Measurements from ENCODE around the gene RPL10.

Gene RPL10

DNA sequence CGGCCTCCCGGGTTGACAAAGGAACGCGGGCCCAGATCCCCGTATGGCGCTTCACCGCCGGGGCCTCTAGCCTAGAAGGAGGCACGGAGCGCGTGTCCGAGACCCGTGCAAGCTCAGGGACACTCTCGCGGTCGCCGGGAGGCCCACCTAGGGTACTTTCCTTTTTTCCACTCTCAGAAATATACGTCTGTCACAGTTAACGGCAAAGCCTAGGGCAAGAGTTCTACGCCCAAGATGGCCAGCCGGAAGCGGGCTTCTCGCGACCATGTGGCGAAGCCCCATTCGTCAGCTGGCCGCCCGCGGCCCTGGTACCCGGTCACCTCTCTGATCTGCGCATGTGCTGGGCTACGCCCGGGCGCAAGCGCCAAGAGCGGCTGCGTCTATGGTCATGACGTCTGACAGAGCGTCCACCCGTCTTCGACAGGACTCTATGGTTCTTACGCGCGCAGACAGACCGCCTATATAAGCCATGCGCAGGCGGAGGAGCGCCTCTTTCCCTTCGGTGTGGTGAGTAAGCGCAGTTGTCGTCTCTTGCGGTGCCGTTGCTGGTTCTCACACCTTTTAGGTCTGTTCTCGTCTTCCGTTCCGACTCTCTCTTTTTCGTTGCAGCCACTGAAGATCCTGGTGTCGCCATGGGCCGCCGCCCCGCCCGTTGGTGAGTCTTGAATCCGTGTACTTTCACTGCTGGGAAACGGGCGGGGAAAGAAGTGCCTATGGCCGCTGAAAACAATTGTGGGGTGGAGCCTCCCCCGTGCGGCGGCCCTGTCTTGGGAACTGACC is at the start of gene RPL10:
Gene RPL10, plus strand, starts transcription at position 490 of the 780 bp plus-strand sequence. Its CDS starts 143 bp downstream, at position 633.
- Histone ChIP-seq H3K4me1 (ENCODE audit: control insufficient read depth, low read depth, low read length) (no peaks in the 10 kb centered on the region), H3K9ac (ENCODE audit: low read length) (peak within 1 kb of the TSS; percentile 99), H3K36me3 (ENCODE audit: control insufficient read depth, low read depth, low read length) (peaks cover 22% of the 10 kb centered on the region), H3K4me3 (ENCODE audit: low read length) (peak within 1 kb of the TSS; percentile 87), H3K27ac (ENCODE audit: low read length) (peak within 1 kb of the TSS; percentile 94), H3K27me3 (ENCODE audit: control insufficient read depth, insufficient read depth, low read length) (no peaks in the 10 kb centered on the region), H3K9me3 (ENCODE audit: control insufficient read depth, low read depth, low read length) (peaks cover 4% of the 10 kb centered on the region)

DNA sequence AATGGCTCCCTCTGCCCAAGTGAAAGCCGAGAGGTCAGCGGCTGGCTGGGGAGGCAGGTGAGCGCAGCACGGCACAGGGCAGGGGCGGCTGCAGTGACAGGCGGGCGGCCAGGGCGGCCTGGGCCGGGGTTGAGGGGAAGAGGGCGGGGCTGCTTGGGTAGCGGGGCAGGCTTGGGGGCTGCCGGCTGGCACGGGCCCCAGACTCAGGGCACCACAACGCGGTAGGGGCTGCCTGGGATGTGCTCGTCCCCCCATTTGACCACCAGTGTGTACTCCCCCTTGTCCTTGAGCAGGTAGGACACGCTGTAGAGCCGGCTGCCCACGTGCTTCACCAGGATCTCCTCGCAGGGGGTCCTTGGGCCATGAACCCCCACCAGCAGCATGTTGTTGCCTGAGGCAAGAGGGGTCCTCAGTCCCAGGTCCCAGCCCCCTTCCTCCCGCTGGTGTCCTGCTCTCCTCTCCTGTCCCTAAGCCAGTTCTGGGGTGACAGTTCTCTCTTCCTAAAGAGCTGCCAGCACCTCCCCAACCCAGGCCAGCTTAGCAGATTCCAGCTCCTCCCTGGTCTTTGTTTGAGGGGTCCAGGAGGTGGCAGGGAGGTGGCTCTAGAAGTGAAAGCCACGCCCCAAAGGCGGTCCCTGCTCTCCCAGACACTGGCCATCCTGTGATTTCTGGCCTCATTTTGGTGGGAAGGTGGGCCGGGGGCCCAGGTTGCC is 49.4 kb upstream of the RPL10 start:
- H3K27me3 ChIP-seq (ENCODE audit: control insufficient read depth, insufficient read depth, low read length), result no peaks in the 10 kb centered on the region
- peaks cover 54% of the 10 kb centered on the region for H3K36me3 ChIP-seq (ENCODE audit: control insufficient read depth, low read depth, low read length)
- H3K27ac ChIP-seq (ENCODE audit: low read length), result no peak overlapping the region
- no peak overlapping the region for H3K9ac ChIP-seq (ENCODE audit: low read length)
- H3K4me3 ChIP-seq (ENCODE audit: low read length), result no peak overlapping the region
- H3K4me1 ChIP-seq (ENCODE audit: control insufficient read depth, low read depth, low read length), result no peaks in the 10 kb centered on the region
- peaks cover 2% of the 10 kb centered on the region for H3K9me3 ChIP-seq (ENCODE audit: control insufficient read depth, low read depth, low read length)

DNA sequence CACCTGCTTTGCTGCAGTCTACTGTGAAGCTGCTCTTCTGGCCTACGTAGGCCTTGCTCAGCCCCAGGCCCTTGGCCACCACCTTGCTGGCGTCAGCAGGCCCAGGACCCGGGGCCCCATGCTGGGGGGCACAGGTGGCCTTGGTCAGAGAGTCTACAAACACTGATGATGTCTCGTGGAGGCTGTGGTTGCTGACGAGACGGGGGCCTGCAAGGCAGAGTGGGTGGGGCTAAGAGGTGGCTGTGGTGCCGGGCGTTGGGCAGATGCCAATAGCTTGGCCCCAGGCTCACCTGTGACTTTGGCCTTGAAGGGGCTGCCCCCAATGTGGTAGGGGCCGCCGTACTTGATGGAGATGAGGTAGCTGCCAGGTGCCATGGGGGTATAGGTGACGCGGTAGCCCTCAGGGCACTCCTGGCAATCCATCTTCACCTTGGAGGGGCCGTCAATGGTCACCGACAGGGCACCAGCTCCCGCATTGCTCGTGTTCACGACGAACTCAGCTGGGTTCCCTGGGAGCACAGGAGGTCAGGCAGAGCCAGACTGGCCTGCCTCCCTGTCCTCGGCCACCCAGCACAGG is 48.7 kb upstream of the RPL10 start:
- Histone ChIP-seq H3K4me1 (ENCODE audit: control insufficient read depth, low read depth, low read length) (no peaks in the 10 kb centered on the region), H3K4me3 (ENCODE audit: low read length) (no peak overlapping the region), H3K27ac (ENCODE audit: low read length) (no peak overlapping the region), H3K9me3 (ENCODE audit: control insufficient read depth, low read depth, low read length) (peaks cover 2% of the 10 kb centered on the region), H3K9ac (ENCODE audit: low read length) (no peak overlapping the region), H3K27me3 (ENCODE audit: control insufficient read depth, insufficient read depth, low read length) (no peaks in the 10 kb centered on the region), H3K36me3 (ENCODE audit: control insufficient read depth, low read depth, low read length) (peaks cover 61% of the 10 kb centered on the region)

DNA sequence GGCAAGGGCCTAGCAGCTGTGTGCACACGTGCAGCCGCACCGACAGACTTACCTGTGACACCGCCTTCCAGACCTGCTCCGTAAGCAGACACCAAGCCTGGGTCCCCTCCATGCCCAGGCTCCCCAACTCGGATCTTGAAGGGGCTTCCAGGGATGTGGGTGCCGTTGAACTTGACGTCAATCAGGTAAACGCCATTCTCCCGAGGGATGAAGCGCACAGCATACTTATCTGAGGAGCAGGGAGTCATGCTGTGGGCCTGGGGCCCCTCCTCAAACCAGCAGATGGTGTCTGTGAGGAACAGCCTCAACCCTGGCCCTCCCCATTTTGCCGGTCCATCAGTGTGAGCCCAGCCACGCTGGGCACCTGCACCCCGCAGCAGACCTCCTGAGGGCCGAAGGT is 48.2 kb upstream of the RPL10 start:
- Histone ChIP-seq H3K36me3 (ENCODE audit: control insufficient read depth, low read depth, low read length) (peaks cover 66% of the 10 kb centered on the region), H3K27ac (ENCODE audit: low read length) (no peak overlapping the region), H3K4me1 (ENCODE audit: control insufficient read depth, low read depth, low read length) (no peaks in the 10 kb centered on the region)

DNA sequence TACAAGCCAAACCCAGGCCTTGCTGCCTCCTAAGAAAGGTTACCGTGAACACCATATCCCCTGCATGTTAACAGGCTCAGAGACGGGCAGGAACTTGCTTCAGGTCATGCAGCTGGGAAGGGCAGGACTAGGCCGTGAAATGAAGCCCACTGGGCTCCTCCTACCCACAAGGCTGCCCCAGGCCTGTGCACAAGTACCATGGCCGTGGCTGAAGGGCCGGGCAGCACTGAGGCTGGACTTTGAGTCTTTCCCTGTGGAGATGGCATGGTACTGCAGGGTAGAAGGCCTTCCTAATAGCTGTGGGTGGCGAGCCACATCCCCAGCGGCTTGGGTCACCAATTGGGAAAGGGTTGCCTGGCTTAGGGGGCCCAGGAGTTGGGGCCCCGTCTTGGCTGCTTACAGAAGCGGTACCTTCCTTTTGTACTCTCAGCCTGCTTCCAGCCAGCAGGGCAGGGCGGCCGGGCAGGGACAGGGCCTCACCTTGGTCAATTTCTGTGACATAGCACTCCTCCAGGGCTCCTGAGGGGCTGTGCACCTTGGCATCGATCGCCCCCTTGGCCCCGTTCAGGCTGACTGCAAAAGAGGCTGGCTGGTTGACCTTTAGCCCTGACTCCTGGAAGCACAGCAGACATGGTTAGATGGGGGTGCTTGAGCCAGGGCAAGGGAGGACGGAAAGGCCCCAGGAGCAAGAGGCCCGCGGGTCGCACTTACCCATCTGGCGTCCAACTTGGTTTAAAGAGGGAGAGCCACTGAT is 47.6 kb upstream of the RPL10 start:
- H3K27me3 ChIP-seq (ENCODE audit: control insufficient read depth, insufficient read depth, low read length), result no peaks in the 10 kb centered on the region
- H3K9ac ChIP-seq (ENCODE audit: low read length), result no peak overlapping the region
- no peak overlapping the region for H3K4me3 ChIP-seq (ENCODE audit: low read length)
- H3K27ac ChIP-seq (ENCODE audit: low read length), result no peak overlapping the region
- no peaks in the 10 kb centered on the region for H3K4me1 ChIP-seq (ENCODE audit: control insufficient read depth, low read depth, low read length)
- peaks cover 72% of the 10 kb centered on the region for H3K36me3 ChIP-seq (ENCODE audit: control insufficient read depth, low read depth, low read length)
- H3K9me3 ChIP-seq (ENCODE audit: control insufficient read depth, low read depth, low read length), result peaks cover 2% of the 10 kb centered on the region

More for the DNA sequence above, 48.2 kb upstream of the RPL10 start:
- peaks cover 2% of the 10 kb centered on the region for H3K9me3 ChIP-seq (ENCODE audit: control insufficient read depth, low read depth, low read length)
- no peak overlapping the region for H3K9ac ChIP-seq (ENCODE audit: low read length)
- no peaks in the 10 kb centered on the region for H3K27me3 ChIP-seq (ENCODE audit: control insufficient read depth, insufficient read depth, low read length)
- no peak overlapping the region for H3K4me3 ChIP-seq (ENCODE audit: low read length)

DNA sequence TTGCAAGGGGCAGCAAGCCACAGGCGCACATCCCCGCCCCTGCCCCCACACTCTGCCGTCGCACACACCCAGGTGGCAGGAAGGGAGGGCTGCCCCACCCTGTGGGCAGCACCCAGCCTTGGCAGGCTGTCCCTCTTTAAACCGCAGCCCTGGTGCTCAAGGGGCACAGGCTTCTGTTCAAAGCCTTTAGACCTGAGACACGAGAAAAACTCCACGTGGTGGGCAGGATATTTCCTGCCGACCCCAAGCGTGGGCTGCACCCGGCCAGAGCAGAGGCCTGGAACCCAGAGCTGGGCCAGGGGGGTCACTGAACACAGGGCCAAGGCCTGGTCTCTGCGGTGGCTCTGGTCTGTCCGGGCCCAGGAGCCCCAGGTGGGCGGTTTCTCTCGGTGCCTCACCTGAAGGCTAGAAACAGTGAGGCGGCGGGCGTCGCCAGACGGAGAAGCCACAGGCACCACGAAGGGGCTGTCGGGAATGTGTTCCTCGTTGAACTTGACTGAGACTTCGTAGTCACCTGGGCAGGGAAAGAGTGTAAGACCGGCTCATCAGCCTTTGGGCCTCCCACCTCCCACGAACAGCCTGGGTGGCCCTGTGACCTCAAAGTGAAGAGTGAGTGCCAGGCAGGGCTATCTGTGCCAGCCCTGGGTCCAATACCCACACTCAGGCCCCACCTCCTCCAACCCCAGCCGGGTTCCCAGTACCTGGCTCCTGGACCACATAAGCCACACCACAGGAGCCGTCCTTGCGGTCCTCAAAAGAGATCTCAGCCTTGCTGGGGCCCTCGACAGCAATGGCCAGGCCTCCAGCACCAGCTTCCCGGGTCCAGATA is 46.8 kb upstream of the RPL10 start:
- Histone ChIP-seq H3K27me3 (ENCODE audit: control insufficient read depth, insufficient read depth, low read length) (no peaks in the 10 kb centered on the region), H3K9ac (ENCODE audit: low read length) (no peak overlapping the region), H3K4me3 (ENCODE audit: low read length) (no peak overlapping the region), H3K36me3 (ENCODE audit: control insufficient read depth, low read depth, low read length) (peaks cover 80% of the 10 kb centered on the region), H3K27ac (ENCODE audit: low read length) (no peak overlapping the region), H3K9me3 (ENCODE audit: control insufficient read depth, low read depth, low read length) (peaks cover 2% of the 10 kb centered on the region), H3K4me1 (ENCODE audit: control insufficient read depth, low read depth, low read length) (no peaks in the 10 kb centered on the region)

DNA sequence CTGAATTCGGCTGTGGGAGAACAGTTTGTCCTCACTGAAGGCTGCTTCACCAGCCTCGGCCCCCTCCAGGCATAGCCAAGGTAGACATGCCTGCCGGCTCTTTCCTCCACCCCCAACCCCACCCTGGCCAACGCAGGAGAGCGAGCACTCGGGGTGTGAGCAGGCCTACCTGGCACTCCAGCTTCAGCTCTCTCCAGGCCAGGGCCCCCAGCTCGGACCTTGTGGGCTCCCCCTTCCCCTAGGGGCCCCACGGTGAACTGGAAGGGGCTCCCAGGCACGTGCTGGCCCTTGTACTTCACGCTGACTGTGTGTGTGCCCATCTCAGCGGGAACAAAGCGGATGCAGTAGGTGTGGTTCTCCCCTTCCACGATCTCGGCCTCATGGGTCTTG is 46.2 kb upstream of the RPL10 start:
- H3K9me3 ChIP-seq (ENCODE audit: control insufficient read depth, low read depth, low read length), result peaks cover 2% of the 10 kb centered on the region
- no peak overlapping the region for H3K4me3 ChIP-seq (ENCODE audit: low read length)
- H3K27ac ChIP-seq (ENCODE audit: low read length), result no peak overlapping the region
- H3K27me3 ChIP-seq (ENCODE audit: control insufficient read depth, insufficient read depth, low read length), result no peaks in the 10 kb centered on the region
- H3K9ac ChIP-seq (ENCODE audit: low read length), result no peak overlapping the region
- no peaks in the 10 kb centered on the region for H3K4me1 ChIP-seq (ENCODE audit: control insufficient read depth, low read depth, low read length)
- peaks cover 86% of the 10 kb centered on the region for H3K36me3 ChIP-seq (ENCODE audit: control insufficient read depth, low read depth, low read length)

DNA sequence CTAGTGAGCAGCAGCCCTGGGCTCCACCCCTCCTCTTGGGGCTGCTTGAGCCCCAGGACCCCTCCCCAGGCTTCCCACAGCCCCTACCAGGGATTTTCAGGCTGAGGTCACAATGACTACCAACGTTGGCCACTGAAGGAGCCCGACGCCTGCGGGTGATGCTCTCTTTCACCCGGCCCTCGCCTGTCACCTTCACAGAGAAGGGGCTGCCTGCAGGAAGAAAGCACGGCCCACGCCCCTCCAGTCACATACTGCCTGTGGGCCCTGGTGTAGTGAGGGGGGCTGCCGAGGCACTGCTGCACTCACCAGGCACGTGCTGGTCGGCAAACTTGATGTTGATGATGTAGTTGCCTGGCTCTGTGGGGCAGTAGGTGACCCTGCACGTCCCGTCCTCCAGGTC is 45.7 kb upstream of the RPL10 start:
- no peak overlapping the region for H3K9ac ChIP-seq (ENCODE audit: low read length)
- peaks cover 90% of the 10 kb centered on the region for H3K36me3 ChIP-seq (ENCODE audit: control insufficient read depth, low read depth, low read length)
- H3K27ac ChIP-seq (ENCODE audit: low read length), result no peak overlapping the region
- no peaks in the 10 kb centered on the region for H3K27me3 ChIP-seq (ENCODE audit: control insufficient read depth, insufficient read depth, low read length)
- peaks cover 2% of the 10 kb centered on the region for H3K9me3 ChIP-seq (ENCODE audit: control insufficient read depth, low read depth, low read length)
- no peaks in the 10 kb centered on the region for H3K4me1 ChIP-seq (ENCODE audit: control insufficient read depth, low read depth, low read length)
- no peak overlapping the region for H3K4me3 ChIP-seq (ENCODE audit: low read length)

DNA sequence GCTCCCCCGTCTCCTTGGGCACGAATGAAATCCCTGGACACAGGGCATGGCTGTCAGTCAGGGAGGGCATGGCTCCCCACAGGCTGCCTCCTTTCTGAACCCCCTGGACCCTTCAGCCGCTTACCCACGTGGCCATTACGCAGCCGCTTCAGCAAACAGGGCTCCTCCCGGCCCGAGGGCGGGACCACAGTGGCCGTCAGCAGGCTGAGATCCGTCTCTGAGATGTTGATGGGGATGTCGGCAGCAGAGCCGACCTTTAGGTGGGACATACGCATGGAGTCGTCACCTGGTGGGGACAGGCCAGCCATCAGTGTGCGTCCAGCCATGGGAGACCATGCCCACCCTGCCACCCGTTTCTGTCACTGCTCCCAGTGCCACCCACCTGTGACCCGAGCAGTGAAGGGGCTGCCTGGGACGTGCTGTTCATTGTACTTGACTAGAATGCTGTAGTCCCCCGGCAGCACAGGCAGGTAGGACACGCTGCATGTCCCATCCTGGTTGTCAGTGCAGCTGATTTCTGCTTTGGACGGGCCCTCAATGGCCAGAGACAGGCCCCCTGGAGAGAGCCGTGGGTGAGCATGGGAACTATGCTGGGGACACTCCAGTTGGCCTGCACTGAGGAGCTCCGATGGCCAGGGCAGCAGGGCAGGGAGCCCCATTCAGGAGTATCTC is 44.9 kb upstream of the RPL10 start:
- Histone ChIP-seq H3K9me3 (ENCODE audit: control insufficient read depth, low read depth, low read length) (peaks cover 2% of the 10 kb centered on the region), H3K9ac (ENCODE audit: low read length) (no peak overlapping the region), H3K36me3 (ENCODE audit: control insufficient read depth, low read depth, low read length) (peaks cover 96% of the 10 kb centered on the region), H3K27ac (ENCODE audit: low read length) (no peak overlapping the region), H3K4me1 (ENCODE audit: control insufficient read depth, low read depth, low read length) (no peaks in the 10 kb centered on the region), H3K4me3 (ENCODE audit: low read length) (no peak overlapping the region), H3K27me3 (ENCODE audit: control insufficient read depth, insufficient read depth, low read length) (no peaks in the 10 kb centered on the region)

DNA sequence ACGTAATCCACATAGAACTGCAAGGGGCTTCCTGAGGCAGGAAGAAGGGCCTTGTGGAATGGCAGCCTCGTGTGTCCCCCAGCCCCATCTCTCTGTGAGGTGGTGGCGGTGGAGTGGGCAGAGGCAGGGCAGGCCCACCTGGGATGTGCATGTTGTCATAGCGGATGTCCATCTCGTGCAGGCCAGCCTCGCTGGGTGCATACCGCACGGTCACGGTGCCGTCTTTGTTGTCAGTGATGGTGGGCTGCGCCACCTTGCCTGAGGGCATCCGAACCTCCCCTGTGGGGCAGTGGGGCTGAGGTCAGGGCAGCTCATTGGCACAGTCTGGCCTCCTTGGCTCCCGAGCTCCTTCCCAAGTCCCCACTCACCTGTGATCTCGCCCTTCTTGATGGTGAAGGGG is 44.2 kb upstream of the RPL10 start:
- H3K4me1 ChIP-seq (ENCODE audit: control insufficient read depth, low read depth, low read length), result no peaks in the 10 kb centered on the region
- H3K9ac ChIP-seq (ENCODE audit: low read length), result no peak overlapping the region
- no peak overlapping the region for H3K27ac ChIP-seq (ENCODE audit: low read length)
- H3K4me3 ChIP-seq (ENCODE audit: low read length), result no peak overlapping the region
- peaks cover 99% of the 10 kb centered on the region for H3K36me3 ChIP-seq (ENCODE audit: control insufficient read depth, low read depth, low read length)
- H3K9me3 ChIP-seq (ENCODE audit: control insufficient read depth, low read depth, low read length), result no peaks in the 10 kb centered on the region
- H3K27me3 ChIP-seq (ENCODE audit: control insufficient read depth, insufficient read depth, low read length), result no peaks in the 10 kb centered on the region

Measured in iPS-18a (cell line).